SK-N-SH (cell line): ENCODE results near the gene INHBB. TPM values are rescaled to one million over a fixed set of nuclear protein-coding genes. Genes with fewer than 3 reads are reported as not detected.

ENCODE experiments used
- CTCF ChIA-PET: fragments of 300-600, 350-600 bp; formaldehyde crosslinking; extraction: SDS; loops from one replicate; lab custom pipeline; 2021; lab: Yijun Ruan, JAX
- POLR2A ChIA-PET: fragments of 350-600 bp; sonication (Branson Sonifier 250); formaldehyde crosslinking; extraction: SDS; loops from one replicate; lab custom pipeline; 2020; ENCODE audit warnings: antibody characterized with exemption, inconsistent platforms; lab: Yijun Ruan, JAX
- DNase-seq: peaks from one replicate; pipeline ENCODE4 v3.0.0; 2012
- H2AFZ ChIP-seq: fragments of 200-600 bp; sonication (generic); 2 replicates; pipeline ENCODE4 v1.8.1; 2016; ENCODE audit warnings: antibody characterized with exemption, mild to moderate bottlenecking, low read depth
- H3F3A ChIP-seq: fragments of 200-600 bp; sonication (generic); replicated peaks from 2 replicates; pipeline ENCODE3; 2016; ENCODE audit warnings: antibody characterized with exemption, mild to moderate bottlenecking; ENCODE audit not compliant: insufficient read depth
- H3K27ac ChIP-seq, 2 experiments: fragments of 200-500 bp in 1 of 2; fragments of 200-600 bp in 1 of 2; sonication (Bioruptor generic) in 1 of 2; sonication (generic), shearing (Covaris generic) in 1 of 2; 2 replicates each; pipeline versions ENCODE4 v1.5.1 to v1.6.1; 2014 to 2016; ENCODE audit warnings: low read depth in 2 of 2, inconsistent platforms in 1 of 2, low read length in 1 of 2, mild to moderate bottlenecking in 1 of 2, mixed read lengths in 1 of 2
- H3K27me3 ChIP-seq: fragments of 200-600 bp; sonication (generic), shearing (Covaris generic); 2 replicates; pipeline ENCODE4 v1.6.1; 2016; ENCODE audit warnings: mixed run types; ENCODE audit not compliant: insufficient read depth
- H3K36me3 ChIP-seq, 2 experiments: fragments of 200-500 bp in 1 of 2; fragments of 200-600 bp in 1 of 2; sonication (Bioruptor generic) in 1 of 2; sonication (generic) in 1 of 2; replicated peaks in 1 of 2; 2 replicates each; pipeline versions ENCODE3 to v1.5.1; 2014 to 2016; ENCODE audit warnings: low read length in 1 of 2, mild to moderate bottlenecking in 1 of 2; ENCODE audit not compliant: insufficient read depth in 2 of 2, control insufficient read depth in 1 of 2
- H3K4me1 ChIP-seq, 2 experiments: fragments of 200-500 bp in 1 of 2; fragments of 200-600 bp in 1 of 2; sonication (Bioruptor generic) in 1 of 2; sonication (generic), shearing (Covaris generic) in 1 of 2; 2 replicates each; pipeline versions ENCODE4 v1.5.1 to v1.6.1; 2014 to 2016; ENCODE audit warnings: low read depth in 1 of 2, low read length in 1 of 2, mixed run types in 1 of 2; ENCODE audit not compliant: insufficient read depth in 2 of 2, control insufficient read depth in 1 of 2
- H3K4me2 ChIP-seq: fragments of 200-600 bp; sonication (generic), shearing (Covaris generic); 2 replicates; pipeline ENCODE4 v1.6.1; 2017; ENCODE audit warnings: mixed run types
- H3K4me3 ChIP-seq, 2 experiments: fragments of 200-500 bp in 1 of 2; fragments of 200-600 bp in 1 of 2; sonication (Bioruptor generic) in 1 of 2; sonication (generic), shearing (Covaris generic) in 1 of 2; 2 replicates each; pipeline versions ENCODE4 v1.5.1 to v1.8.1; 2014 to 2016; ENCODE audit warnings: low read depth in 2 of 2, inconsistent platforms in 1 of 2, low read length in 1 of 2, mild to moderate bottlenecking in 1 of 2, mixed read lengths in 1 of 2, moderate library complexity in 1 of 2
- H3K79me2 ChIP-seq: fragments of 200-600 bp; sonication (generic); 2 replicates; pipeline ENCODE4 v1.8.1; 2017; ENCODE audit warnings: mild to moderate bottlenecking; ENCODE audit not compliant: insufficient read depth
- H3K9ac ChIP-seq: fragments of 200-600 bp; sonication (generic); 2 replicates; pipeline ENCODE4 v1.6.1; 2017; ENCODE audit warnings: mixed run types
- H3K9me2 ChIP-seq: fragments of 200-600 bp; sonication (generic); 2 replicates; pipeline ENCODE4 v1.6.1; 2017; ENCODE audit warnings: mixed run types
- H3K9me3 ChIP-seq: fragments of 200-600 bp; sonication (generic); 2 replicates; pipeline ENCODE4 v1.6.1; 2017; ENCODE audit warnings: mixed run types, mild to moderate bottlenecking, moderate library complexity
- H4K20me1 ChIP-seq: fragments of 200-600 bp; sonication (generic); 2 replicates; pipeline ENCODE4 v1.6.1; 2017; ENCODE audit warnings: mild to moderate bottlenecking, mixed run types; ENCODE audit not compliant: insufficient read depth
- EZH2phosphoT487 ChIP-seq: fragments of 200-600 bp; sonication (generic); IDR thresholded peaks from 2 replicates; pipeline ENCODE4 v1.6.1; 2017; ENCODE audit warnings: low read depth, mixed run types, mild to moderate bottlenecking, antibody characterized with exemption, moderate library complexity, borderline replicate concordance
- FOSL2 ChIP-seq: IDR thresholded peaks from 2 replicates; pipeline ENCODE4 v1.4.0; 2012; ENCODE audit warnings: low read depth, mild to moderate bottlenecking, moderate library complexity, borderline replicate concordance
- FOXM1 ChIP-seq: IDR thresholded peaks from 2 replicates; pipeline ENCODE4 v1.4.0; 2012; ENCODE audit warnings: low read depth, mild to moderate bottlenecking
- GABPA ChIP-seq: IDR thresholded peaks from 2 replicates; pipeline ENCODE4 v1.4.0; 2012; ENCODE audit warnings: low read depth, mild to moderate bottlenecking
- GATA2 ChIP-seq: sonication (generic); formaldehyde crosslinking; IDR thresholded peaks from 2 replicates; pipeline ENCODE4 v1.5.0; 2020; ENCODE audit warnings: mild to moderate bottlenecking, missing genetic modification reagents
- JUND ChIP-seq: IDR thresholded peaks from 2 replicates; pipeline ENCODE4 v1.4.0; 2012
- RCOR1 ChIP-seq: fragments of 150-350 bp; IDR thresholded peaks from 2 replicates; pipeline ENCODE4 v1.6.1; 2017; ENCODE audit warnings: antibody characterized with exemption, low read length
- RFX5 ChIP-seq: IDR thresholded peaks from 2 replicates; pipeline ENCODE4 v1.6.1; 2012; ENCODE audit warnings: mild to moderate bottlenecking, improper control_type of control experiment, low read length
- SIN3A ChIP-seq: IDR thresholded peaks from 2 replicates; pipeline ENCODE4 v1.6.1; 2012; ENCODE audit warnings: low read depth, mild to moderate bottlenecking, low read length, moderate library complexity, borderline replicate concordance
- TAF1 ChIP-seq: IDR thresholded peaks from 2 replicates; pipeline ENCODE4 v1.6.1; 2012; ENCODE audit warnings: low read depth, mild to moderate bottlenecking, low read length, moderate library complexity, borderline replicate concordance
- YY1 ChIP-seq: IDR thresholded peaks from 2 replicates; pipeline ENCODE4 v1.4.0; 2012; ENCODE audit warnings: low read depth, mild to moderate bottlenecking
- WGBS: methylation state at CpG from one replicate; pipeline ENCODE4 v1.1.6; 2017; ENCODE audit warnings: low lambda C conversion rate; 5-methylcytosine and 5-hydroxymethylcytosine counted together
- polyA plus RNA-seq, 3 experiments: library from polyadenylated mRNA; depleted of rRNA; stranded (reverse); fragments of >200 nt; gene quantifications; 2 replicates each; pipeline ENCODE4 v1.2.3, GENCODE V29; 2012
- TF ChIP-seq, protein P1 (sequence below): fragments of 200-600 bp; sonication (generic); IDR thresholded peaks from 2 replicates; pipeline ENCODE4 v1.6.1; 2017; ENCODE audit warnings: antibody characterized with exemption, mild to moderate bottlenecking, moderate library complexity
- TF ChIP-seq, protein P2 (sequence below): IDR thresholded peaks from 2 replicates; pipeline ENCODE4 v1.4.0; 2012; ENCODE audit warnings: low read depth, borderline replicate concordance
- TF ChIP-seq, protein P3 (sequence below): fragments of 150-350 bp; IDR thresholded peaks from 2 replicates; pipeline ENCODE4 v1.6.1; 2016; ENCODE audit warnings: mild to moderate bottlenecking, low read depth, low read length

The INHBB gene
- polyA plus RNA-seq, 1 of the 3 experiments (the other 2 are of a cell fraction), result 0.03 TPM

DNA sequence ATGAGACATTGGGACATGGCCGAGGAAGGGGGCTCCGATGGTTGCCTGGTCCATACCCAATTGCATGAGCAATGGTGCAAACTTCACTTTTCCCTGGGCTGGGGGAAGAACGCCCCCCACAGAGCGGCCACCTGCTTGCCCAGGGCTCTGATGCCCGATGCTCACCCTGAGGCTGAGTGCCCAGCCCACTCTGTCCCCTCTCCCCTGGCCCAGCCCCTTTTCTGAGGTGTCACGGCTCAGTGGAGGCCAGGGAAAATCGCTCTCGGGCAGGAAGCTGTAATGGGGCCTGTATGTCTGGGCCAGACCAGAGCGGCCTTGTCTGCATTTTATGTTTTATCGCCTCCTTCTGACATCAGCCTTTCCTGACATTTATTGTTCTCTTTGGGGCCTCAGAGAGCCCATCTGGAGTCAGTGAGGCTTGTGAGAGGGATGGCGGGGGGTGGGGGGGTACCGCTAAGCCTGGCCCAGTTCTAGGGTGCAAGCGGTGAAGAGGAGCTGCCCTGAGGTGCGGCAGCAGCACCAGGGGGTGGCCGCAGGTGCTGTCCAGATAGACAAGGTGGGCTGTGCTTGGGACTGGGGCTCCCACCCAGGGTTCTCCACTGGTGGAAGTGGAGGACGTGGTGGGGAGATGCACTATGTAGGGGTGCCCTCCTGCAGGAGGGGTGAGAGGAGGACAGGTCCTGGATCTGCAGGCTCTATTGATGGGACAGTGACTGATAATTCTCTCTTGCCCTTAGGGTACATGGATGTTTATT, 46.2 kb downstream of the INHBB start:
- Histone ChIP-seq H3K4me3 (no peak overlapping the region), H3K9ac (no peak overlapping the region), H3K27me3 (no peaks in the 10 kb centered on the region), H2AFZ (no peak overlapping the region), H3K36me3 (no peaks in the 10 kb centered on the region), H3K27ac (no peak overlapping the region), H3K9me2 (no peaks in the 10 kb centered on the region), H3F3A (no peaks in the 10 kb centered on the region), H3K79me2 (no peaks in the 10 kb centered on the region), H3K4me1 (peaks cover 0 to 12% of the 10 kb centered on the region in 2 experiments; a peak in 1 of 4 replicates), H3K9me3 (no peaks in the 10 kb centered on the region), H3K4me2 (no peak overlapping the region), H4K20me1 (no peaks in the 10 kb centered on the region)
- no peak for DNase-seq
- no peak for TF ChIP-seq JUND
- TF ChIP-seq RFX5, result no peak
- TF ChIP-seq RCOR1, result no peak
- TF ChIP-seq, protein P1, sequence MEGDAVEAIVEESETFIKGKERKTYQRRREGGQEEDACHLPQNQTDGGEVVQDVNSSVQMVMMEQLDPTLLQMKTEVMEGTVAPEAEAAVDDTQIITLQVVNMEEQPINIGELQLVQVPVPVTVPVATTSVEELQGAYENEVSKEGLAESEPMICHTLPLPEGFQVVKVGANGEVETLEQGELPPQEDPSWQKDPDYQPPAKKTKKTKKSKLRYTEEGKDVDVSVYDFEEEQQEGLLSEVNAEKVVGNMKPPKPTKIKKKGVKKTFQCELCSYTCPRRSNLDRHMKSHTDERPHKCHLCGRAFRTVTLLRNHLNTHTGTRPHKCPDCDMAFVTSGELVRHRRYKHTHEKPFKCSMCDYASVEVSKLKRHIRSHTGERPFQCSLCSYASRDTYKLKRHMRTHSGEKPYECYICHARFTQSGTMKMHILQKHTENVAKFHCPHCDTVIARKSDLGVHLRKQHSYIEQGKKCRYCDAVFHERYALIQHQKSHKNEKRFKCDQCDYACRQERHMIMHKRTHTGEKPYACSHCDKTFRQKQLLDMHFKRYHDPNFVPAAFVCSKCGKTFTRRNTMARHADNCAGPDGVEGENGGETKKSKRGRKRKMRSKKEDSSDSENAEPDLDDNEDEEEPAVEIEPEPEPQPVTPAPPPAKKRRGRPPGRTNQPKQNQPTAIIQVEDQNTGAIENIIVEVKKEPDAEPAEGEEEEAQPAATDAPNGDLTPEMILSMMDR, result no peak
- no peak for TF ChIP-seq FOXM1
- TF ChIP-seq GABPA, result no peak
- no peak for TF ChIP-seq EZH2phosphoT487
- no peak for TF ChIP-seq SIN3A
- TF ChIP-seq, protein P2, sequence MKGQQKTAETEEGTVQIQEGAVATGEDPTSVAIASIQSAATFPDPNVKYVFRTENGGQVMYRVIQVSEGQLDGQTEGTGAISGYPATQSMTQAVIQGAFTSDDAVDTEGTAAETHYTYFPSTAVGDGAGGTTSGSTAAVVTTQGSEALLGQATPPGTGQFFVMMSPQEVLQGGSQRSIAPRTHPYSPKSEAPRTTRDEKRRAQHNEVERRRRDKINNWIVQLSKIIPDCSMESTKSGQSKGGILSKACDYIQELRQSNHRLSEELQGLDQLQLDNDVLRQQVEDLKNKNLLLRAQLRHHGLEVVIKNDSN, result no peak
- no peak for TF ChIP-seq YY1
- no peak for TF ChIP-seq FOSL2
- 68% methylated on average over 16 of the region's 16 CpGs for WGBS
- ChIA-PET POLR2A (no interaction called here), CTCF (no interaction called here)

DNA sequence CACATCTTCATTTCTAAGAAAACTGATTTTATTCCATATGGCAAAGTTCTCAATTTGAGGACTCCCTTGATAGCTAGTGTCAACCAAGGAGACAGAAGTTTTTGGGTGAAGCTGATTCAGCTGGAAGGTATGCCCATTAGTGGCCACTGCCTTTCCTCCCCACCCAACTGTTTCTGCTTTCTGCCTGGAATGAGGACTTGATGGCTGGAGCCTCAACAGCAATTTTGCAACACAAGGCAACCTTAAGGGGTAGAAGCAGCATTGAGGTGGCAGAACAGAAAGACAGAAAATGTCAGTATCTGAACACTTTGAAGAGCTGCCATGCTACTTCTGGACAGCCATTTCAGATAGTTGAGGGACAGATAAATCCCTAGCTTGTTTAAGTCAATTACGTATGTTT, 47.0 kb downstream of the INHBB start:
- no peak for DNase-seq
- Histone ChIP-seq H3K27me3 (no peaks in the 10 kb centered on the region), H3K4me1 (peaks cover 0 to 12% of the 10 kb centered on the region in 2 experiments; a peak in 1 of 4 replicates), H2AFZ (no peak overlapping the region), H3K27ac (no peak overlapping the region), H3F3A (no peaks in the 10 kb centered on the region), H3K9ac (no peak overlapping the region), H3K9me2 (no peaks in the 10 kb centered on the region), H3K79me2 (no peaks in the 10 kb centered on the region), H3K4me2 (no peak overlapping the region), H3K36me3 (no peaks in the 10 kb centered on the region), H3K4me3 (no peak overlapping the region), H4K20me1 (no peaks in the 10 kb centered on the region), H3K9me3 (no peaks in the 10 kb centered on the region)
- POLR2A ChIA-PET, result no interaction called here
- WGBS, result 86% methylated on average over 1 of the region's 1 CpG
- CTCF ChIA-PET, result interaction anchor here (1.2 kb wide), 1 partner anchor 50 kb away, joined by 4 read pairs; no protein-coding TSS in a partner anchor
- TF ChIP-seq TAF1 (no peak), GATA2 (CRISPR knock-in tag) (no peak)
- TF ChIP-seq, protein P3, sequence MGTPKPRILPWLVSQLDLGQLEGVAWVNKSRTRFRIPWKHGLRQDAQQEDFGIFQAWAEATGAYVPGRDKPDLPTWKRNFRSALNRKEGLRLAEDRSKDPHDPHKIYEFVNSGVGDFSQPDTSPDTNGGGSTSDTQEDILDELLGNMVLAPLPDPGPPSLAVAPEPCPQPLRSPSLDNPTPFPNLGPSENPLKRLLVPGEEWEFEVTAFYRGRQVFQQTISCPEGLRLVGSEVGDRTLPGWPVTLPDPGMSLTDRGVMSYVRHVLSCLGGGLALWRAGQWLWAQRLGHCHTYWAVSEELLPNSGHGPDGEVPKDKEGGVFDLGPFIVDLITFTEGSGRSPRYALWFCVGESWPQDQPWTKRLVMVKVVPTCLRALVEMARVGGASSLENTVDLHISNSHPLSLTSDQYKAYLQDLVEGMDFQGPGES, result no peak
- TF ChIP-seq, protein P1, result no peak
